Stimulated activated CD8-positive, alpha-beta memory T cell treated with anti-CD3 and anti-CD28 coated beads, Interleukin-12 subunit alpha, Interleukin-12 subunit beta, amount 100 ng/mL, for 24 hours (primary cell): ENCODE results near the gene PIH1D2.
"Not testable (repeated sequence)": the region's sequence is repeated elsewhere in the genome, so short reads cannot be mapped to it uniquely, and the experiment has no call there.

Experiments used
- DNase-seq: peaks from one replicate; pipeline ENCODE4 v3.0.0-alpha.2; 2020; ENCODE audit errors: extremely low read depth

PIH1D2 gene

GRCh38 chr11:112073941-112074811 is at the start of gene PIH1D2, which contains the start of gene NKAPD1:
PIH1D2 (minus strand) TSS chr11:112074017; CDS start chr11:112073174, 843 bp downstream.
NKAPD1 (plus strand) TSS chr11:112074299; CDS start chr11:112075575, 1,276 bp downstream.
- DNase-seq, result peak; percentile 48

- DNase-seq, result no peak
Observed at GRCh38 chr11:112123129-112123528, 49.3 kb upstream of the PIH1D2 start.

GRCh38 chr11:112121981-112122615 is 48.3 kb upstream of the PIH1D2 start:
- no peak for DNase-seq

- DNase-seq, result no peak
Observed at GRCh38 chr11:112118176-112118575, 44.4 kb upstream of the PIH1D2 start.

GRCh38 chr11:112115386-112115785 is 41.6 kb upstream of the PIH1D2 start:
- DNase-seq, result no peak

- no peak for DNase-seq
Observed at GRCh38 chr11:112114460-112114859, 40.6 kb upstream of the PIH1D2 start.

- DNase-seq, result no peak
Observed at GRCh38 chr11:112113539-112114457, 40.0 kb upstream of the PIH1D2 start.

- no peak for DNase-seq
Observed at GRCh38 chr11:112106070-112106469, 32.3 kb upstream of the PIH1D2 start.

- DNase-seq, result no peak
Observed at GRCh38 chr11:112103446-112103845, 29.6 kb upstream of the PIH1D2 start.

GRCh38 chr11:112100462-112100861 is 26.6 kb upstream of the PIH1D2 start:
- DNase-seq, result no peak

- no peak for DNase-seq
Observed at GRCh38 chr11:112097734-112098528, 24.1 kb upstream of the PIH1D2 start.

- no peak for DNase-seq
Observed at GRCh38 chr11:112096194-112096593, 22.4 kb upstream of the PIH1D2 start.

- DNase-seq, result not testable (repeated sequence)
Observed at GRCh38 chr11:112095302-112095701, 21.5 kb upstream of the PIH1D2 start.

- no peak for DNase-seq
Observed at GRCh38 chr11:112087212-112087611, 13.4 kb upstream of the PIH1D2 start.

GRCh38 chr11:112086422-112087191 is 12.8 kb upstream of the PIH1D2 start, which contains the start of the genes SDHD and TIMM8B:
SDHD (plus strand) TSS chr11:112086873; CDS start chr11:112086908, 35 bp downstream.
TIMM8B (minus strand) TSS chr11:112086756; CDS start chr11:112086723, 33 bp downstream.
- peak; percentile 85 for DNase-seq

- DNase-seq, result no peak
Observed at GRCh38 chr11:112085822-112086421, 12.1 kb upstream of the PIH1D2 start.

- no peak for DNase-seq
Observed at GRCh38 chr11:112082729-112083128, 8.9 kb upstream of the PIH1D2 start.

- no peak for DNase-seq
Observed at GRCh38 chr11:112062923-112063322, 10.9 kb downstream of the PIH1D2 start.

- DNase-seq, result no peak
Observed at GRCh38 chr11:112058103-112058502, 15.7 kb downstream of the PIH1D2 start.

- no peak for DNase-seq
Observed at GRCh38 chr11:112057170-112057569, 16.6 kb downstream of the PIH1D2 start.
